IMR-90 (cell line): ENCODE results near the gene ZDHHC18. TPM values are rescaled to one million over a fixed set of nuclear protein-coding genes. Genes with fewer than 3 reads are reported as not detected.

ENCODE experiments used
- ATAC-seq: fragments of 200-7000 bp; cut with Tn5 transposase; 2 replicates; pipeline ENCODE4 v1.9.1; 2020; ENCODE audit warnings: low read depth, mild to moderate bottlenecking, moderate library complexity
- BruUV-seq: library from RNA; stranded (reverse); fragments of 400-500 nt; replicated peaks from 2 replicates; lab custom pipeline; 2021; lab: Mats Ljungman, UMichigan
- CTCF ChIA-PET: fragments of 300-600 bp; formaldehyde crosslinking; extraction: SDS; loops from one replicate; lab custom pipeline; 2021; ENCODE audit warnings: antibody characterized with exemption; lab: Yijun Ruan, JAX
- POLR2A ChIA-PET: fragments of 300-600 bp; sonication (Branson Sonifier 250); formaldehyde crosslinking; loops from one replicate; lab custom pipeline; 2022; ENCODE audit warnings: antibody characterized with exemption; ENCODE audit not compliant: unreplicated experiment; lab: Charles Lee
- DNase-seq: peaks from one replicate; pipeline ENCODE4 v3.0.0; 2013
- H2AFZ ChIP-seq: replicated peaks from 2 replicates; pipeline ENCODE3; 2013; ENCODE audit warnings: low read length, mild to moderate bottlenecking; ENCODE audit not compliant: poor library complexity
- H2AK5ac ChIP-seq: 2 replicates; pipeline ENCODE4 v1.6.1; 2013; ENCODE audit warnings: low read depth, low read length, inconsistent platforms
- H2AK9ac ChIP-seq: replicated peaks from 2 replicates; pipeline ENCODE3; 2013; ENCODE audit warnings: mild to moderate bottlenecking, low read depth, low read length, moderate library complexity; ENCODE audit not compliant: poor library complexity
- H2BK120ac ChIP-seq: 2 replicates; pipeline ENCODE4 v1.6.1; 2013; ENCODE audit warnings: low read depth, low read length, inconsistent platforms
- H2BK15ac ChIP-seq: 3 replicates; pipeline ENCODE4 v1.6.1; 2013; ENCODE audit warnings: low read depth, low read length, inconsistent platforms
- H2BK20ac ChIP-seq: 2 replicates; pipeline ENCODE4 v1.6.1; 2013; ENCODE audit warnings: low read depth, mild to moderate bottlenecking, inconsistent platforms, low read length, moderate library complexity
- H2BK5ac ChIP-seq: 2 replicates; pipeline ENCODE4 v1.6.1; 2013; ENCODE audit warnings: mild to moderate bottlenecking, low read depth, low read length, inconsistent platforms; ENCODE audit not compliant: poor library complexity, severe bottlenecking
- H3K14ac ChIP-seq: replicated peaks from 2 replicates; pipeline ENCODE4 v1.6.1; 2013; ENCODE audit warnings: low read depth, low read length, inconsistent platforms
- H3K18ac ChIP-seq: 2 replicates; pipeline ENCODE4 v1.6.1; 2013; ENCODE audit warnings: low read depth, low read length, control low read depth
- H3K23ac ChIP-seq: 2 replicates; pipeline ENCODE4 v1.6.1; 2013; ENCODE audit warnings: low read depth, low read length, inconsistent platforms
- H3K27ac ChIP-seq: 2 replicates; pipeline ENCODE4 v1.5.1; 2013; ENCODE audit warnings: mild to moderate bottlenecking, control low read depth, low read length; ENCODE audit not compliant: insufficient read depth
- H3K27me3 ChIP-seq: 2 replicates; pipeline ENCODE4 v1.6.1; 2013; ENCODE audit warnings: low read length; ENCODE audit not compliant: control insufficient read depth, insufficient read depth
- H3K36me3 ChIP-seq: 2 replicates; pipeline ENCODE4 v1.6.1; 2013; ENCODE audit warnings: low read length, mixed read lengths; ENCODE audit not compliant: control insufficient read depth, insufficient read depth
- H3K4ac ChIP-seq: 2 replicates; pipeline ENCODE4 v1.6.1; 2013; ENCODE audit warnings: low read depth, low read length, inconsistent platforms
- H3K4me1 ChIP-seq: 2 replicates; pipeline ENCODE4 v1.6.1; 2013; ENCODE audit warnings: low read length, mixed read lengths; ENCODE audit not compliant: control insufficient read depth, insufficient read depth
- H3K4me2 ChIP-seq: 2 replicates; pipeline ENCODE4 v1.6.1; 2013; ENCODE audit warnings: low read depth, mild to moderate bottlenecking, control low read depth, low read length, moderate library complexity
- H3K4me3 ChIP-seq: 2 replicates; pipeline ENCODE4 v1.5.1; 2013; ENCODE audit warnings: low read depth, mild to moderate bottlenecking, control low read depth, low read length, moderate library complexity; ENCODE audit not compliant: insufficient read depth
- H3K56ac ChIP-seq: 2 replicates; pipeline ENCODE4 v1.6.1; 2013; ENCODE audit warnings: low read length, inconsistent platforms; ENCODE audit not compliant: insufficient read depth; ENCODE audit errors: extremely low read depth
- H3K79me1 ChIP-seq, 2 experiments: 2 replicates each; pipeline ENCODE4 v1.6.1; 2013; ENCODE audit warnings: low read length in 2 of 2, inconsistent platforms in 1 of 2, low read depth in 1 of 2
- H3K9ac ChIP-seq: 2 replicates; pipeline ENCODE4 v1.6.1; 2013; ENCODE audit warnings: low read depth, low read length, control low read depth
- H3K9me1 ChIP-seq: 2 replicates; pipeline ENCODE4 v1.6.1; 2013; ENCODE audit warnings: low read length, inconsistent platforms; ENCODE audit not compliant: insufficient read depth
- H3K9me3 ChIP-seq: 2 replicates; pipeline ENCODE4 v1.6.1; 2013; ENCODE audit warnings: low read length; ENCODE audit not compliant: control insufficient read depth, insufficient read depth
- H4K20me1 ChIP-seq: 2 replicates; pipeline ENCODE4 v1.6.1; 2013; ENCODE audit warnings: low read length, inconsistent platforms; ENCODE audit not compliant: insufficient read depth
- H4K5ac ChIP-seq: 2 replicates; pipeline ENCODE4 v1.6.1; 2013; ENCODE audit warnings: mild to moderate bottlenecking, low read depth, low read length, control low read depth
- H4K8ac ChIP-seq, 2 experiments: 2 replicates each; pipeline ENCODE4 v1.6.1; 2013; ENCODE audit warnings: low read depth in 2 of 2, low read length in 2 of 2, control low read depth in 1 of 2, inconsistent platforms in 1 of 2
- H4K91ac ChIP-seq: 2 replicates; pipeline ENCODE4 v1.6.1; 2013; ENCODE audit warnings: low read depth, low read length, inconsistent platforms; ENCODE audit not compliant: insufficient read depth
- FOS ChIP-seq: fragments of 150-350 bp; IDR thresholded peaks from 2 replicates; pipeline ENCODE4 v1.6.1; 2016; ENCODE audit warnings: low read depth, low read length
- MAFK ChIP-seq: IDR thresholded peaks from 2 replicates; pipeline ENCODE4 v1.6.1; 2012; ENCODE audit warnings: low read depth, low read length, improper control_type of control experiment
- POLR2A ChIP-seq: IDR thresholded peaks from 2 replicates; pipeline ENCODE4 v1.6.1; 2012; ENCODE audit warnings: mild to moderate bottlenecking, low read depth, low read length
- RFX5 ChIP-seq: IDR thresholded peaks from 2 replicates; pipeline ENCODE4 v1.8.0; 2012; ENCODE audit warnings: low read depth, mild to moderate bottlenecking, low read length, moderate library complexity
- dilution Hi-C: fragments of 300-500 bp; cut with HindIII; formaldehyde crosslinking; loops from one replicate; pipeline ENCODE4 v1.14.3; 2018; ENCODE audit warnings: low sequenced_read_pairs; ENCODE audit not compliant: unreplicated experiment
- in situ Hi-C: fragments of 300-500 bp; cut with MboI; formaldehyde crosslinking; loops from 3 replicates; pipeline ENCODE4 v1.14.3; 2019; ENCODE audit warnings: low sequenced_read_pairs, inconsistent platforms, mixed read lengths
- intact Hi-C: fragments of 100-400 bp; cut with micrococcal nuclease; formaldehyde crosslinking; loops from 2 replicates; pipeline ENCODE4 v1.10.0; 2022
- polyA plus RNA-seq, 3 experiments: library from polyadenylated mRNA; depleted of rRNA; stranded (reverse); fragments of >200 nt; gene quantifications; 2 replicates each; pipeline ENCODE4 v1.2.3, GENCODE V29; 2012; ENCODE audit warnings: low replicate concordance in 1 of 3
- total RNA-seq: library from RNA; depleted of rRNA; stranded (reverse); fragments of >200 nt; gene quantifications from 2 replicates; pipeline ENCODE4 v1.2.3, GENCODE V29; 2012

ZDHHC18 gene
- total and polyA plus RNA-seq, 2 of the 4 experiments (the other 2 are of a cell fraction), result 12.5 to 37.0 TPM

DNA sequence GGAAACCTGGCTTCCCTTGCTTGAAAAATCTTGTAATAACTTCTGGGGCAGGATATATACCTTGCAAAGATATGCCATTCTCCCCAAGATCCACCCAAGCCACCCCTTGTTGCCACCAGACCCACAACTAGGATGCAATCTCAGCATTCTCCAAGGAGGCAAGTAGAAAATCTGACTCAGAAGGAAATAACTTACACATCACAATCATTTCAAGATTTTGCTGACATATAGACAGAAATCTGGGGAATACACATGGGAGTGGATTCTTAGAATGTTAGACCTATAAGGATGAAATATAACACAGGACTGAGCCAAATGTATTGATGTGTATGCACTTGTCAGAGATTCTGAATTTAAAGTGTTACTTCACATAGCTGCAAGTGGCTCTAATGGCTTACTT is 14.8 kb upstream of the ZDHHC18 start:
- ATAC-seq (no peak), DNase-seq (no peak)
- Histone ChIP-seq H2BK5ac (no peak overlapping the region), H3K27me3 (no peaks in the 10 kb centered on the region), H3K56ac (no peak overlapping the region), H3K14ac (no peak overlapping the region), H3K36me3 (no peaks in the 10 kb centered on the region), H3K4me3 (no peak overlapping the region), H2AFZ (no peak overlapping the region), H3K4me2 (no peak overlapping the region), H4K8ac (no peak overlapping the region), H4K20me1 (no peaks in the 10 kb centered on the region), H3K9me1 (no peaks in the 10 kb centered on the region), H3K23ac (no peak overlapping the region), H3K79me1 (no peaks in the 10 kb centered on the region), H3K27ac (no peak overlapping the region), H3K4ac (no peak overlapping the region), H3K4me1 (no peaks in the 10 kb centered on the region), H4K5ac (no peak overlapping the region), H3K9me3 (peaks cover 4% of the 10 kb centered on the region), H2AK9ac (no peak overlapping the region), H3K18ac (no peak overlapping the region), H2BK20ac (no peak overlapping the region), H2BK15ac (no peak overlapping the region), H3K9ac (no peak overlapping the region), H4K91ac (no peak overlapping the region), H2AK5ac (no peak overlapping the region), H2BK120ac (no peak overlapping the region)
- ChIA-PET POLR2A (no interaction called here), CTCF (interaction anchor here (0.6 to 1.2 kb wide), 3 partner anchors 10 to 337 kb away, joined by 3 read pairs; no protein-coding TSS in a partner anchor)
- intact Hi-C loops (no loop called here), in situ Hi-C loops (no loop called here), dilution Hi-C loops (no loop called here)
- TF ChIP-seq RFX5 (no peak), MAFK (peak; percentile 19; the same call in 1 of the 2 replicates), FOS (no peak), POLR2A (no peak)
- BruUV-seq, result no TSS peak
